ENCODE data around the gene PTGFRN.

GRCh38 chr1:116921937-116922336, 12.2 kb downstream of the PTGFRN start:
- TF ChIP-seq POLR2A (IDR thresholded peaks at IDR 0.05) (no peak), CTCF (IDR thresholded peaks at IDR 0.05) (no peak)
